Measurements from ENCODE around the gene FAAP20.

DNA sequence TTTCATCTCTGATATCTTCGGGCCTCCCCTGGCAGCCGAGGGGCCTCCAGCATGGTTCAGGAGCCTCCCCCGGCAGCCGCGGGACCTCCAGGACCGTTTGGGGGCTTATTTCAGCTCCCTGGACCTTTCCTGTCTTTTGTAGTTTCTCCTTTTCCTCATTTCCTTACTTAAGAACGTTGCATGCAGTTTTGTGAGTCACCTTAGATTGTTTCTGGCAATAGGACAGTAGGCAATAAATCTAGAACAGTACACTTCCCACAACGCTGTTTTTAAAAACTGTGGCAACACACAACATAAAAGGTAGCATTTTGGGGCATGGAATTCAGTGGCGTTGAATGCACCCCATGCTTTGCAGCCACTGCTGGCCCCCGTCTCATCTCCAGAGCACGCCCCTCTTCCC, 24.4 kb downstream of the FAAP20 start:
- no peak for TF ChIP-seq POLR2A (IDR thresholded peaks at IDR 0.05)
- TF ChIP-seq, protein P1, sequence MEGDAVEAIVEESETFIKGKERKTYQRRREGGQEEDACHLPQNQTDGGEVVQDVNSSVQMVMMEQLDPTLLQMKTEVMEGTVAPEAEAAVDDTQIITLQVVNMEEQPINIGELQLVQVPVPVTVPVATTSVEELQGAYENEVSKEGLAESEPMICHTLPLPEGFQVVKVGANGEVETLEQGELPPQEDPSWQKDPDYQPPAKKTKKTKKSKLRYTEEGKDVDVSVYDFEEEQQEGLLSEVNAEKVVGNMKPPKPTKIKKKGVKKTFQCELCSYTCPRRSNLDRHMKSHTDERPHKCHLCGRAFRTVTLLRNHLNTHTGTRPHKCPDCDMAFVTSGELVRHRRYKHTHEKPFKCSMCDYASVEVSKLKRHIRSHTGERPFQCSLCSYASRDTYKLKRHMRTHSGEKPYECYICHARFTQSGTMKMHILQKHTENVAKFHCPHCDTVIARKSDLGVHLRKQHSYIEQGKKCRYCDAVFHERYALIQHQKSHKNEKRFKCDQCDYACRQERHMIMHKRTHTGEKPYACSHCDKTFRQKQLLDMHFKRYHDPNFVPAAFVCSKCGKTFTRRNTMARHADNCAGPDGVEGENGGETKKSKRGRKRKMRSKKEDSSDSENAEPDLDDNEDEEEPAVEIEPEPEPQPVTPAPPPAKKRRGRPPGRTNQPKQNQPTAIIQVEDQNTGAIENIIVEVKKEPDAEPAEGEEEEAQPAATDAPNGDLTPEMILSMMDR (IDR thresholded peaks at IDR 0.05): no peak
